NT2/D1 (cell line): ENCODE results near the gene PARD3.

Source experiments
- DNase-seq: peaks from one replicate; pipeline ENCODE4 v3.0.0-alpha.2; 2011; ENCODE audit warnings: low read depth, low spot score
- H3K27me3 ChIP-seq: 2 replicates; pipeline ENCODE4 v1.6.0; 2011; ENCODE audit warnings: mild to moderate bottlenecking; ENCODE audit not compliant: insufficient read length, insufficient read depth
- H3K36me3 ChIP-seq: 2 replicates; pipeline ENCODE4 v1.6.1; 2011; ENCODE audit warnings: mild to moderate bottlenecking, low read length, mixed read lengths; ENCODE audit not compliant: insufficient read depth, insufficient read length
- H3K4me1 ChIP-seq: 2 replicates; pipeline ENCODE4 v1.5.1; 2011; ENCODE audit not compliant: insufficient read depth, insufficient read length
- H3K4me3 ChIP-seq: 2 replicates; pipeline ENCODE4 v1.5.1; 2011; ENCODE audit warnings: low read depth; ENCODE audit not compliant: insufficient read length
- H3K9ac ChIP-seq: 2 replicates; pipeline ENCODE4 v1.6.0; 2011; ENCODE audit warnings: low read depth; ENCODE audit not compliant: insufficient read length
- H3K9me3 ChIP-seq: 2 replicates; pipeline ENCODE4 v1.5.1; 2011; ENCODE audit warnings: mild to moderate bottlenecking, low read length; ENCODE audit not compliant: insufficient read depth
- SUZ12 ChIP-seq: IDR thresholded peaks from 2 replicates; pipeline ENCODE4 v1.6.1; 2011; ENCODE audit not compliant: insufficient read length, insufficient read depth; ENCODE audit errors: extremely low read depth
- YY1 ChIP-seq: IDR thresholded peaks from 2 replicates; pipeline ENCODE4 v1.6.1; 2011; ENCODE audit not compliant: insufficient read length, insufficient read depth
- ZNF274 ChIP-seq: IDR thresholded peaks from 2 replicates; pipeline ENCODE4 v1.6.1; 2011; ENCODE audit warnings: mild to moderate bottlenecking, low read depth, low read length

The PARD3 gene

DNA sequence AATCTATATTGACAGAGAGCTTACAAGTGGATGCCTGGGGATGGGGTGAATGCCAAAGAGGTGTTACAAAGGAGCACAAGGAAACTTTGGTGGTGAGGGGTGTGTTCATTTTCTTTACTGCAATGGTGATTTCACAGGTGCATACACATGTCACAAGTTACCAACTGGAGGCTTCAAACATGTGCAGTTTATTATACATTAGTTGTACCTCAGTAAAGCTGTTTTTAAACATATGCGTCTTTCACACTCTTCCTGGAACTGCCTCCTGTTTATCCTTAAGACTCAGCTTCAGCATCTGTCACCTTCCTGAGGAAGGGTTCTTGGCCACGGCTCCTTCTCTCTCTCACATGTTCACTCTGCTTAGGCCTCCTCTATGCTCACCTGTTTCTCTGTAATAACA, 731.5 kb downstream of the PARD3 start:
- H3K27me3 ChIP-seq: no peaks in the 10 kb centered on the region
- H3K9me3 ChIP-seq: no peaks in the 10 kb centered on the region
- no peaks in the 10 kb centered on the region for H3K36me3 ChIP-seq
- no peaks in the 10 kb centered on the region for H3K4me1 ChIP-seq
- TF ChIP-seq YY1: no peak
- TF ChIP-seq ZNF274: no peak
- no peak overlapping the region for H3K9ac ChIP-seq
- no peak overlapping the region for H3K4me3 ChIP-seq
- DNase-seq: no peak

DNA sequence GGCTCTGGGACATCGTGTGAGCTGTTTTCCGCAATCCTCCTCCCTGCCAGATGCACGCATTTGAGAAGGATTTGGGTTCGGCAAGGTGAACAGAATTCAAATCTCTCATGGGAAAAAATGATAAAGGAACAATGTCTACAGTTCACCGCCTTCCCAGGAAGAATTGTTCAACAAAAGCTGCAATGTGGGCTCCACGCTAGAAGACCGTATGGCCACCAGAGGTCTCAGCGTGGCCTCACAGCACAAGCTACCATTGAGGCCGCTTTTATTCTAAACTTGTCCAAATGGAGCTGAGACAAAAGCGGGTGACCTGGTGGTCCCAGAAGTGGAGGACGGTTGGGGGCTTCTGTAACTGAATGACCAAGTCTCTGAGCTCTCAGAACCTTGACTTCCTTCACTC, 733.1 kb downstream of the PARD3 start:
- no peaks in the 10 kb centered on the region for H3K36me3 ChIP-seq
- H3K27me3 ChIP-seq: no peaks in the 10 kb centered on the region
- H3K9ac ChIP-seq: no peak overlapping the region
- TF ChIP-seq SUZ12 (no peak), YY1 (no peak), ZNF274 (no peak)
- H3K4me1 ChIP-seq: no peaks in the 10 kb centered on the region
- H3K9me3 ChIP-seq: no peaks in the 10 kb centered on the region
- no peak overlapping the region for H3K4me3 ChIP-seq
- no peak for DNase-seq

DNA sequence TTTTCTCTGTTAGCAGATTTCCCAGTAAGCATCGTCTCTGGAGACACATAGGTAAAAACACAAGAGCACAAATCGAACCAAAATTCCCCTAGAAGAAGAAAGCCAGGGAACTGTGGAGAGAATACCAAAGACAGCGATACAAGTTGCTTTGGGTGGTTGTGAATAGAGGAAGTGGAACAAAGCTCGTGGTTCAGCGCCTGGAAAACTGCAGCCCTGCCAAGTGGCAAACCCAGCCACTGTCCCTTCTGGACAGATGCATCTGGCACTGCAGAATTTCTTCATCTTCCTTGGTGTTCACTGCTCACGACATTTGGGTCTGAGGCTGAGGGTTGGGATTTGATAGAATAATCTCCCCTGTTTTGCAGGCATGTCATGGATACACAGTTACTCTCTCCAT, 733.8 kb downstream of the PARD3 start:
- DNase-seq: no peak
- H3K9me3 ChIP-seq: no peaks in the 10 kb centered on the region
- no peaks in the 10 kb centered on the region for H3K4me1 ChIP-seq
- H3K36me3 ChIP-seq: no peaks in the 10 kb centered on the region
- H3K27me3 ChIP-seq: no peaks in the 10 kb centered on the region
- no peak overlapping the region for H3K4me3 ChIP-seq
- no peak overlapping the region for H3K9ac ChIP-seq
- TF ChIP-seq SUZ12 (no peak), ZNF274 (no peak), YY1 (no peak)

DNA sequence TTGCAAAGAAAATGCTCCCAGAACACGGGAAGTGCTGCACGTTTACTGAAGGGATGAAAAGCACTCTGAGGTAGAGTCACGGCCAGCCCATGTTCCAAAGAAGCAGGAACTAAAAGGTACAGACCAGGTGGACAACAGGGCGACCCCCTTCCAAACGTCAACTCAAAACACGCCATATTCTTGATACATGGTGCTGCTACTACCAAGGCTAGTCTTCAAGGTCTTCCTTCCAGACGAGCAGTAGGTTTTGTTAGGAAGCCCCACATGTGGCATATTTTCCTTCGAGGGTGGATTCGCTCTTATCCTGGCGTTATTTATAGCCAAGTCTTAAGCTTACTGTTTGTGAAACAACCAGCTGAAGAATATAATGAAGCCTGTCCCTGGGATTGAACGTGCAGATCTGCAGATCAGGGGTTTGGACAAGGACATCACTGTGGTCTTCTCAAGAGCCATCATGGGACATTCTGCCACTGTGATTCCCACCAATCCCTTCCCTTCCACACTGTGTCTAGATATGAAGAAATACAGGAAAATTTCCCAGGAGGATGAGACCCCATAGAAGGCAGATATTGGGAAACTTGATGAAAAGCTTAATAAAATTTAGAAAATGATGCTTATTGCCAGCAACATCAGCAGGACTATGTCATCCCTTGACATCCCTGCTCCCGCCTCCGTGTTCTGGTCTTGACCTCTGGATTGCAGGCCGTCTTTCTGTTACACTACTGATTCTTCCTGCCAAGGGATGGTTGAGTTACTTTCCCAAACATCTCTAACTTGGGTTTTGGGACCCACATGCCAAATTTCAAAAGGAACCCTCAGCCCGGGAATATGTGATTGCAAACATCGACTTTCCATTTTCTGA, 734.4 kb downstream of the PARD3 start:
- TF ChIP-seq ZNF274 (no peak), YY1 (no peak)
- H3K9me3 ChIP-seq: no peaks in the 10 kb centered on the region

DNA sequence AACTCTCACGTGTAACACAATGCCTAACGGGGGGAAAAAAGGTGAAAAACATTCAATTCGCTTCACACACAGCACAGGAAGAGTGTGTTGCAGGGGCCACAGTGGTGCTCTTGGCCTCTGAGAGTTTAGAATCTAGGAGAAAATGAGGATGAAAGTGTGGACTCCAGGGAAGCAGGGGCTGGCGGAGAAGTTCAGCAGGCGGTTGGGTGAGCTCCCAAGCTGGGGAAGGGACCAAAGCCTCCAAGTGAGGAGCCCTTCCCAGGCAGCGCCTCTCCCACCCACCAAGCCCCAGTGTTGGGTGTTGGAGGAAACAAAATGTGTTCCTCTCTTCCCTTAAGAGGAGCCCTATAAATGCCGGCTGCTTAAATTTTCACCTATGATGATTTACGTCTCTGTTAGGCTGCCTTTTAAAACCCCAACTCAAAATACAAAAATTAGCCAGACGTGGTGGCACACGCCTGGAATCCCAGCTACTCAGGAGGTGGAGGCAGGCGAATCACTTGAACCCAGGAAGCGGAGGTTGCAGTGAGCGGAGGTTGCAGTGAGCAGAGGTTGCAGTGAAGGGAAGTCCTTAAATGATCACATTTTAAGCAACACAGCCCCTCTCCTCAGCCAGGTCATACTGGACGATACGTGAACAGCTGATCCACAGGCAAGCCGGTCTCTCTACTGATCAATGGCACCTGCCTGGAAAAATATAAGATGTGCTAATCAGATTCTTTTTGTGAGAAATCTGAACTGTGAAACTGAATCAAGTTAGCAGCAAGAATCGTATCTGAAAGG, 735.2 kb downstream of the PARD3 start:
- no peak overlapping the region for H3K9ac ChIP-seq
- no peaks in the 10 kb centered on the region for H3K9me3 ChIP-seq
- no peaks in the 10 kb centered on the region for H3K36me3 ChIP-seq
- no peak overlapping the region for H3K4me3 ChIP-seq
- no peaks in the 10 kb centered on the region for H3K4me1 ChIP-seq
- no peaks in the 10 kb centered on the region for H3K27me3 ChIP-seq
- no peak for DNase-seq
- TF ChIP-seq YY1 (no peak), SUZ12 (no peak), ZNF274 (no peak)

More for the DNA sequence above, 734.4 kb downstream of the PARD3 start:
- Histone ChIP-seq H3K36me3 (no peaks in the 10 kb centered on the region), H3K9ac (no peak overlapping the region), H3K4me1 (no peaks in the 10 kb centered on the region), H3K27me3 (no peaks in the 10 kb centered on the region), H3K4me3 (no peak overlapping the region)
- DNase-seq: no peak

DNA sequence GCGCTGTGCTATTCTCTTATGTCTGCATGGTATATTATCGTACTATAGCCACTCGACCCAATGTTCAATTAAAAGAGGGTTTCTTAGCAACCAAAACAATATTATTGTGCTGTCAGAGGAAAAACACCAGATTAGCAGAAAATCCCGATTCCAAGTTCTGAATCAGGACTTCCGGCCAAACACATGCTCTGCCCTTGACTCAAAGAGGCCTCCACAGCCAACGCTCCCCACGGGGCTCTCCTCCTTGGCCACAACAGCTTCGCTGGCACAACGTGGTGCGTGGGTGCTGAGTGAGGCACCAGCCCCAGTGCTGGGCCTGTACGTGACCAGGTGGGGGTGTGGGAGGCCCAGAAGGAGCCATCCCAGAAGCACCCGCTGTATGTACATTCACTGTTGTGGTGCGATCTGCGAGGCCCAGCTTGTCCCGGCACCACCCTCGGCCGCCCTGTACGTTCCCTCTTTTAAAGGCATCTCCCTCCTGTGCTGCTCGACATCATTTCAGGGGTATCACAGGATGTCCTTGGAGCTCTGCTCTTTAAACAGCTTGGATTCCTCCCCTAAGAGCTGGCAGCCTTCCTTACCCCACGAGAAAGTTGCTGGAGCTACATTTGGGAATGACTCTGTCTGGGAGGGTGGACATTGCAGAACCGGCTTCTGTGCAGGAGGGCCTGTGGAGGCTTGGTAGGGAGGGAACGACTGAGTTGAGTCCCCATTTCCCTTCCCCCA, 736.2 kb downstream of the PARD3 start:
- H3K36me3 ChIP-seq: no peaks in the 10 kb centered on the region
- H3K27me3 ChIP-seq: no peaks in the 10 kb centered on the region
- no peak overlapping the region for H3K9ac ChIP-seq
- DNase-seq: no peak
- H3K4me3 ChIP-seq: no peak overlapping the region
- no peaks in the 10 kb centered on the region for H3K9me3 ChIP-seq
- TF ChIP-seq SUZ12 (no peak), YY1 (no peak), ZNF274 (no peak)
- H3K4me1 ChIP-seq: no peaks in the 10 kb centered on the region

DNA sequence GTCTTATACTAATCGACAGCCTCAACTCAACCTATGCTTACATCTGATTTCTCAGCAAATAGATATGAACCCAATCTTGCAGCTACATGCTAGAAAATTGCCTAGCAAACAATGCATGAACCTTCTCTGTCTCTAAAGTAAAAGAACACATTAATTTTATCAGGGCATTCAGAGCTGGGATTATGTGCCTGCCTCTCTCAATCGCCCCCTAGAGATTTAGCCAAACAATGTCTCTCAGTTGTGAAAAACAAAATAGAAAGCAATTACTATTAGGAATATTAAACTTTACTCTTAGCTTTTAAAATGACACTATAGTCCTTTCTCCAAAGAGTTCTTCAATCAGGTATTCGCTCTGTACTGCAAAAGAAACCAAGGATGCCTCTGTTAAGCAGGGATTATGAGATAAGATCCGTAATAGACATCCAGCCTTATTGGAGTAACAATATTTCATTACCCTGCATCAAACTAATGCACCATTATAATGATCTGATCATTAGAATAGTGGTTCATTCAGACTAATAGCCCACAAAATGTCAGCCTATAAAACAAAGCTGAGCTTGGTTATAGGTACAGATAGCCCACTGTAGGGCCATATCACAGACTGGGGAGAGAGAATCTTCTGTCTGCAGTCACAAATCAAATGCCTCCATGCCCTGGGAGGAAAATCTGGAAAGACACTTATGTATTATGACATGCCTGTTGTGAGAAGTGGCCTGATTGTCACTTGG, 736.9 kb downstream of the PARD3 start:
- no peaks in the 10 kb centered on the region for H3K27me3 ChIP-seq
- H3K4me3 ChIP-seq: no peak overlapping the region
- DNase-seq: no peak
- no peaks in the 10 kb centered on the region for H3K9me3 ChIP-seq
- TF ChIP-seq YY1 (no peak), SUZ12 (no peak), ZNF274 (no peak)
- no peaks in the 10 kb centered on the region for H3K4me1 ChIP-seq
- no peaks in the 10 kb centered on the region for H3K36me3 ChIP-seq
- no peak overlapping the region for H3K9ac ChIP-seq
